Activated CD4-positive, CD25-positive, alpha-beta regulatory T cell (primary cell): Measurements from ENCODE around the gene ZNF367.
"Not testable (repeated sequence)": the region's sequence is repeated elsewhere in the genome, so short reads cannot be mapped to it uniquely, and the experiment has no call there.

ENCODE experiments used
- DNase-seq, 4 experiments: peaks; one replicate each; lab custom pipeline; 2025; lab: John Stamatoyannopoulos, UW

Gene ZNF367

GRCh38 chr9:96399325-96399633 is 18.9 kb downstream of the ZNF367 start:
- DNase-seq: no peak

GRCh38 chr9:96398582-96399324 is 19.4 kb downstream of the ZNF367 start:
- DNase-seq: no peak

- DNase-seq: no peak
These were observed 22.2 kb downstream of the ZNF367 start for GRCh38 chr9:96395964-96396363.

- no peak for DNase-seq
These were observed 23.2 kb downstream of the ZNF367 start for GRCh38 chr9:96394832-96395496.

GRCh38 chr9:96392263-96392662 is 25.9 kb downstream of the ZNF367 start:
- no peak for DNase-seq

GRCh38 chr9:96391021-96391765 is 27.0 kb downstream of the ZNF367 start:
- DNase-seq: no peak

GRCh38 chr9:96388144-96388543 is 30.0 kb downstream of the ZNF367 start:
- DNase-seq: no peak

GRCh38 chr9:96386157-96386556 is 32.0 kb downstream of the ZNF367 start:
- no peak for DNase-seq

- DNase-seq: no peak
These were observed 34.8 kb downstream of the ZNF367 start, which contains the start of gene SLC35D2 for GRCh38 chr9:96383165-96383942. Gene SLC35D2, minus strand, starts transcription at chr9:96383711. Its CDS starts 77 bp downstream, at chr9:96383634.

- DNase-seq: no peak
These were observed 35.4 kb downstream of the ZNF367 start for GRCh38 chr9:96382839-96383164.

GRCh38 chr9:96382175-96382574 is 36.0 kb downstream of the ZNF367 start:
- DNase-seq: no peak

- no peak for DNase-seq
These were observed 36.5 kb downstream of the ZNF367 start for GRCh38 chr9:96381696-96382095.

GRCh38 chr9:96381125-96381524 is 37.0 kb downstream of the ZNF367 start:
- DNase-seq: no peak

GRCh38 chr9:96379461-96379860 is 38.7 kb downstream of the ZNF367 start:
- no peak for DNase-seq

GRCh38 chr9:96378187-96378586 is 40.0 kb downstream of the ZNF367 start:
- DNase-seq: no peak

- no peak for DNase-seq
These were observed 41.0 kb downstream of the ZNF367 start for GRCh38 chr9:96376891-96377874.

- not testable (repeated sequence) for DNase-seq
These were observed 42.7 kb downstream of the ZNF367 start for GRCh38 chr9:96375507-96375906.

GRCh38 chr9:96367943-96368342 is 50.2 kb downstream of the ZNF367 start:
- no peak for DNase-seq

- DNase-seq: no peak
These were observed 54.8 kb downstream of the ZNF367 start for GRCh38 chr9:96363175-96363967.

GRCh38 chr9:96362119-96362518 is 56.1 kb downstream of the ZNF367 start:
- not testable (repeated sequence) for DNase-seq
